RPMI8226 (cell line): ENCODE results near the gene RPS6KB2.
"Not testable (repeated sequence)": the region's sequence is repeated elsewhere in the genome, so short reads cannot be mapped to it uniquely, and the experiment has no call there.

Source experiments
- DNase-seq: peaks from one replicate; pipeline ENCODE4 v3.0.0-alpha.2; 2015

Gene RPS6KB2

DNA sequence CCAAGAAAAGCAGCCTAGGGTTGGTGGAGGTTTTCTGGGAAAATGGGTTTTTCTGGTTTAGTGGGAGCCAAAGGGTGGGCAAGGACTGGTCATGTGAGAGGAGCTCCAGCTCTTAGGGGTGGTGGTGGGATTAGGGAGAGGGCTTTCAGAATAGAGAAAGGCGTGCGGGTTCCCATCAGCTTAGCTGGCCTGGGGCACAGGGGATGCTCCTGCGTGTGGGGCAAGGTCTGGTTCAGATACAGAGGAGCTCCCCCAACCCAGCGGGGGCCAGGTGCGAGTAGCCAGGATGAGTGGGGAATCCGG lies 40.1 kb downstream of the RPS6KB2 start:
- DNase-seq = peak; percentile 56

DNA sequence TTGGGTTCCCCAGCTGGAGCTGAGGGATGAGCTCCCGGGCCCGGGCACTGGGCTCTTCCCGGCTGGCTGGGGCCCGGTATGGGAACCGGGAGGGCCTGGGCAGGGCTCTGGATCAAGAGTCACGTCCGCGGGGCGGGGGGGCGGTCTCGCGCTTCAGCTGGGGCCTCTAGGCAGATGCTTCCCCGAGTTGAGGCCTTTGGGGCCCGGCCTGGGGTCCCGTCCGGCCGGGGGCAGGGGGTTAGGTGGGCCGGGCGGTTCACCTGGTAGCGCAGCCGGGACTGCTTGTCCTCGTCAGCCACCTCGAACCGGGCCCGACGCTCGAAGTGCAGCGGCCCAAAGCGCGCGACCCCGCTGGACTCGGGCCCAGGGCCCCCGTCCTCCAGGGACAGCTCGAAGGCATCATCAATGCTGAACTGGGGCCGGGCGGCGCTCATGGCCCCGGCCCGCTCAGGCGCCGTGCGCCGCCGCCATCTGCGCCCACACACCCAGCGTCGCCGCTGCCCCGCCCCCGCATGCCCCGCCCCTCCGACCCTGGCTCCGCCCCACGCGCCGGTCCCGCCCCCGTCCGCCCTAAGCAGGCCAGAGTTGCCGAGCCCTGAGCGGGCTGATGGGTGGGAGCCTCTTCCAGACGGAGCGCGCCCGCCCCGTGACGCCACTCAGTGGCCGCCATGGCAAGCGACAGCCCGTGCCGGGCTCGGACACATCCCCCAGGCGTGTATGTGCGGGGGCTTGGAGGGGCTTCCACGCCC lies 40.6 kb downstream of the RPS6KB2 start, which contains the start of gene TMEM134:
TSS of gene TMEM134 (minus strand) at position 493 of the 749 bp plus-strand sequence. CDS start at position 434, 59 bp downstream.
- peak; percentile 97 for DNase-seq

DNA sequence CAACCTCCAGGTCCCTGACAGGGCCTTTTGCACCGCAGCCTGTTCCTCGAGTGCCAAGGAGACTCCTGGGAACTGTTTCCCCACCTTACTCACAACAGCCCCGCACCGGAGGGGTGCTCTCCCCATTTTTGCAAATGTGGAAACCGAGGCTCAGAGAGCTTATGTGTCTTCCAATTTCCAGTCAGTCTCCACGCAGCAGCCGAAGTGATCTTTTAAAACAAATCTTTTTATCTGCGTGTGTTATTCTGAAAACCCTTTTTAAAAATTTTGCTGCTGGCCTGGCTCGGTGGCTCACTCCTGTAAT lies 41.2 kb downstream of the RPS6KB2 start:
- DNase-seq = no peak

DNA sequence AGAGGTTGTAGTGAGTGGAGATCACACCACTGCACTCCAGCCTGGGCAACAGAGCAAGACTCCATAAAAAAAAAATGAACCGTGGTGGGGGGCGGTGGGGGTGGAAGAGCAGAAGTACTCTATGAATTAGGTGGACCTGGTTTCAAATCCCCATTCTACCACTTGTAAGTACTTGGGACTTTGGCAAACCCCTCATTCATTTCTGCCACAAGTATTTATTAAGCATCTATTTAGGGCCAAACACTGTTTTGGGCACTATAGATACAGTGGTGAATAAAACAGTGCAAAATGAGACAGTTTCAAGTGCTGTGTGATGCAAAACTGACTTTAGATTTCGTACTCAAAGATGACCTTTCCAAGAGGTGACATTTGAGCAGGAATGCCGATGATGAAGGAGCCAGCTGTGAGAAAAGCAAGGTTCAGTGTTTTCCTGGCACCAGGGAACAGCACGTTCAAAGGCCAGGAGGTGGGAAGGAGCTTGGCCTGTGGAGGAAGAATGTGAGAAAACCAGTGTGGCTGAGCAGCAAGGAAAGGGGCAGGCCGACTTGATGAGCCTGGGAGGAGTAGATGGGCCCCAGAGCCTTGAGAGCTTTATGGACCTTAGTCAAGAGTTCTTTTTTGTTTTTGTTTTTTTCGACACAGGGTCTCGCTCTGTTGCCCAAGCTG lies 42.2 kb downstream of the RPS6KB2 start:
- no peak for DNase-seq

DNA sequence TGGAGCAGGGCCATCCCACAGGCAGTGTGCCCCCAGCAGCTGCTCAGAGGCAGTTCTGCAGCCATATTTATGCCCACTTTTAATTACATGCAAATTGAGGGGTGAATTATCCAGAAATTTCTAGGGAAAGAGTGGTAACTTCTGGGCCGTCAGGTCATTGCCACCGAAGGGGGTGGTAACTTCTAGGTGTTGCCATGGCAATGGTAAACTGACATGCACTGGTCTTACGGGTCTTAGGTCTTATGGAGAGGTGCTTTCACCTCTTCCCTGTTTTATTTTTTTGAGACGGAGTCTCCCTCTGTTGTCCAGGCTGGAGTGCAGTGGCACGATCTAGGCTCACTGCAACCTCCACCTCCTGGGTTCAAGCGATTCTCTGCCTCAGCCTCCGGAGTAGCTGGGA lies 44.6 kb downstream of the RPS6KB2 start:
- no peak for DNase-seq

DNA sequence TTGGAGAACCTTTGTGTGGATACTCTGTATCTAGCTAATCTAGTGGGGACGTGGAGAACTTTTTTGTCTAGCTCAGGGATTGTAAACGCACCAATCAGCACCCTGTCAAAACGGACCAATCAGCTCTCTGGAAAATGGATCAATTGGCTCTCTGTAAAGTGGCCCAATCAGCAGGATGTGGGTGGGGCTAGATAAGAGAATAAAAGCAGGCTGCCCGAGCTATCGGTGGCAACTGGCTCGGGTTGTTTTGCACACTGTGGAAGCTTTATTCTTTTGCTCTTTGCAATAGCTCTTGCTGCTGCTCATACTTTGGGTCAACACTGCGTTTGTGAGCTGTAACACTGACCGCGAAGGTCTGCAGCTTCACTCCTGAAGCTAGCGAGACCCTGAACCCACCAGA lies 48.4 kb downstream of the RPS6KB2 start:
- DNase-seq = not testable (repeated sequence)

DNA sequence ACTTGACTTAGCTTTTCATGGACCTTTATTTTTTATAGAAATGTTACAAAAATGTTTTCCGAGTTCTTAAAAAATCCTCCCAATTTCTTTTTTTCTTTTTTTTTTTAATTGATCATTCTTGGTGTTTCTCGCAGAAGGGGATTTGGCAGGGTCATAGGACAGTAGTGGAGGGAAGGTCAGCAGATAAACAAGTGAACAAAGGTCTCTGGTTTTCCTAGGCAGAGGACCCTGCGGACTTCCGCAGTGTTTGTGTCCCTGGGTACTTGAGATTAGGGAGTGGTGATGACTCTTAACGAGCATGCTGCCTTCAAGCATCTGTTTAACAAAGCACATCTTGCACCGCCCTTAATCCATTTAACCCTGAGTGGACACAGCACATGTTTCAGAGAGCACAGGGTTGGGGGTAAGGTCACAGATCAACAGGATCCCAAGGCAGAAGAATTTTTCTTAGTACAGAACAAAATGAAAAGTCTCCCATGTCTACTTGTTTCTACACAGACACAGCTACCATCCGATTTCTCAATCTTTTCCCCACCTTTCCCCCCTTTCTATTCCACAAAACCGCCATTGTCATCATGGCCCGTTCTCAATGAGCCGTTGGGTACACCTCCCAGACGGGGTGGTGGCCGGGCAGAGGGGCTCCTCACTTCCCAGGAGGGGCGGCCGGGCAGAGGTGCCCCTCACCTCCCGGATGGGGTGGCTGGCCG lies 49.2 kb downstream of the RPS6KB2 start:
- not testable (repeated sequence) for DNase-seq

DNA sequence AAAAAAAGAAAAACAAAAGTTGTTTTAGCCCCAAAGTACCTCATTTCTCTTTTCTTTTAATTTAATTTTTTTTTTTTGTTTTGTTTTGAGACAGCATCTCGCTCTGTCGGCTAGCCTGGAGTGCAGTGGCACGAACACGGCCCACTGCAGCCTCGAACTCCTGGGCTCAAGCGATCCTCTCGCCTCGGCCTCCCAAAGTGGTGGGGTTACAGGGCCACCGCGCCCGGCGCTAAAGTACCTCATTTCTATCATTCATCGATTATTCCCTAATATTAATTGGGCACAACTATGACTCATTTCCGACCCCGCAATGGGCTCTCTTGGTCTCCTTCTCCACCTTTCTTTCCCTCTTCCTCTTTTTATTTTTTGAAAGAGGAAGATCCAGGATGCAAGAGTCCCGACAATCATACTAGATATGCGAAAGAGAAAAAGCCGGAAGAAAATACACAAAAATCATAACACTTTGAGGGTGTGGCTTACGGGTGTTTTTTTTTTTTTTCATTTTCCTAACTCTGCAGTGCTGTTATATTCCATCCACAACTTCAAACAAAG lies 54.1 kb downstream of the RPS6KB2 start:
- no peak for DNase-seq

DNA sequence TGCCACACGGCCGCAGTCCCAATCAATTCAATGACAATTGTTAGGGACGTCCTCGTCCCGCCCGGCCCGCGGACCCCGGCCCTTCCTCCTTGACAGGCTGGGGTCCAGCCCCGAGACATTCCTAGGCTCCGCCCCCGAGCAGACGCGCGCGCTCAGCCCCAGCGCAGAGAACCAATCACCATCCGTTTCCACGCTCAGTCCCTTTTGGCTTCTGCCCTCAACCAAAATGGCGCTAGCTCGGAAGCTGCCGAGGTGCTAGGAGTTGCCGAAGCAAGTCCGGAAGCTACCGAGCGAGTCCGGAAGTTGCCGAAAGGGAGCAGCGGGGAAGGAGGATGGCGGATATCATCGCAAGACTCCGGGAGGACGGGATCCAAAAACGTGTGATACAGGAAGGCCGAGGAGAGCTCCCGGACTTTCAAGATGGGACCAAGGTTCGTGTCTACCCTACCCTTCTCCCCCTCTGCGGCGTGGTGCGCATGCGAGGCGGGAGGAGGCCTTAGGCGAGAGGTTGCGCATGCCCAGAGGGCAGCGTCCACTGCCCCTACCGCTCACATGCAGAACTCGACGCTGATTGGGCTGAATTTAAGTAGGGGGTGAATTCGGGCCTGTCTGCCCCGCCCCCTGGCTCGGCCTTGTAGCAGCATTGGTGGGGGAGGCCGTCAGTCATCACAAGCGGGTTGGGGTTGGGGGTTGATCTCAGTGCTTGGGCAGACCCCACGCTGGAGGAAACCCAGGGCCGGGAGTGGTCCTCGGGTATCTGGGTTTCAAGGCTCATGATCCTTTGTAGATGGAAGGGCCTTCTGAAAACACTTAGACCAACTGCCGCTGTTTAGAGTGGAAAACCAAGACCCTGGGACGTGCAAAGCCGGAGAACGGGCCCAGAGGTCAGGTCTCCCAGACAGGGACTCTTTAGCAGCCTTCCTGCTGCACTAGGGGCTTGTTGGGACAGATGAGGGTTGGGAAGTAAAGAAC lies 54.8 kb downstream of the RPS6KB2 start, which contains the start of gene AIP:
TSS of gene AIP (plus strand) at position 200 of the 972 bp plus-strand sequence. CDS start at position 333, 133 bp downstream.
- DNase-seq = peak; percentile 100

DNA sequence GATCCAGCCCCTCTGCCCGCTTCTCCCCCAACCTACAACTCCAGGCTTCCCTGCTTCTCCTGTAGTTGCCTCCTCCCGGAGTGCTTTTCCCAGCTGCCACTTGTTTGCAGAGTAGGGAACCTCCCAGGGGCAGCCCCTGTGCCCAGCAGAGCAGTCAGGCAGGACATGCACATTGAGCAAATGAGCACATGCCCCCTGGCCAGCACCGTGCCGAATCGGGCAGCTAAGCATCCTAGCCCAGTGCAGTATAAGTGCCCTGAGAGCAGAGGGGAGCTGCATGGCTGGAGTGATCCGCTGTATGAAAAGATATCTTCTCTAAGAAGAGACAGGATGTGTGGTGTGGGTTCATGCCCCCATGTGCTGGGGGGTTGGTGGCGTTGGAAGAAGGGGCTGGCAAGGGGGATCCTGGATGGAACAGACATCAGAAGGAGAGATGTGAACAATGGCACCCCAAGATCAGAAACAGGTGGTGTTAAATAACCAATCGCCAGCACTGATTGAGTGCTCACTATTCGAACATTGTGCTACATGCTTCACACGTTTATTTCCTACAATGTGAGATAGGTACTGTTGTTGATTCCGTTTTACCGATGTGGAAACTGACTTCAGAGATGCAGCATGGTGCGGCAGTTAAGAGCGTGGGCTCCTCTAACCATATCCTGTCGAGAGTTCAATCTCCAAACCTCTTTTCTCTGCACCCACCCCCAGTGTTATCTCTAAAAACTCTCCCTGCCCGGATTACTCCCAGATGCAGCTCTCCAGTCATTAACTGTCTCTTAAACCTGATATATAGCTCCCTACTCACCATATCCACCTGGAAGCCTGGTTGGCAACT lies 55.8 kb downstream of the RPS6KB2 start:
- no peak for DNase-seq

DNA sequence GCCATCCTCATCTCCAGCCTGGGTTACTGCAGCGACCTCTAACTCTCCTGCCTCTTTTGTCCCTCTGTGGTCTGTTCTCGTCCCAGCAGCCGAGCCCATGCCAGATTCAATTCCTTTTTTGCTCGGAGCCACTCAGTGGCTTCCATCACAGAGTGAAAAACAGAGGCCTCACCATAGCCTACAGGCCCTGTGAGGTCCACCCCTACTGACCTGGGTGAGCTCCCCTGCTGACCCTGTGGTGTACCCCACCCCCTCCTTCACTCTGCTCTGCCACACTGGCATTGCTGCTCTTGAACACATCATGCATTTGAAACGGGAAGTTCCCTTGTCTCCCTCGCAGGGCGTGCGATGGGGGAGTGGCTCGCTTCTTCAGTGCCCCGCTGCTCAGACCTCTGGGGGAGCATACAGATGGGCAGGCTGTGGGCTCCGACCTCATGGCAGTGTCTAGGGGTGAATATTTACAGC lies 56.6 kb downstream of the RPS6KB2 start:
- DNase-seq = peak; percentile 43
